Esophagus muscularis mucosa (tissue), 3 donors: ENCODE data around the gene ZSCAN22.

Experiments
- CTCF ChIP-seq, 3 experiments: fragments of 200-600 bp in 2 of 3; fragments of 450-650 bp in 1 of 3; sonication (generic) in 2 of 3; IDR thresholded peaks; one replicate each; pipeline ENCODE4 v1.5.1; 2017 to 2019; ENCODE audit warnings: antibody characterized with exemption in 3 of 3, mild to moderate bottlenecking in 2 of 3, moderate library complexity in 1 of 3
- POLR2AphosphoS5 ChIP-seq, 2 donors: sonication (generic); formaldehyde crosslinking; IDR thresholded peaks; one replicate each; pipeline ENCODE4 v1.6.1; 2017; ENCODE audit warnings: antibody characterized with exemption in 2 of 2

DNA sequence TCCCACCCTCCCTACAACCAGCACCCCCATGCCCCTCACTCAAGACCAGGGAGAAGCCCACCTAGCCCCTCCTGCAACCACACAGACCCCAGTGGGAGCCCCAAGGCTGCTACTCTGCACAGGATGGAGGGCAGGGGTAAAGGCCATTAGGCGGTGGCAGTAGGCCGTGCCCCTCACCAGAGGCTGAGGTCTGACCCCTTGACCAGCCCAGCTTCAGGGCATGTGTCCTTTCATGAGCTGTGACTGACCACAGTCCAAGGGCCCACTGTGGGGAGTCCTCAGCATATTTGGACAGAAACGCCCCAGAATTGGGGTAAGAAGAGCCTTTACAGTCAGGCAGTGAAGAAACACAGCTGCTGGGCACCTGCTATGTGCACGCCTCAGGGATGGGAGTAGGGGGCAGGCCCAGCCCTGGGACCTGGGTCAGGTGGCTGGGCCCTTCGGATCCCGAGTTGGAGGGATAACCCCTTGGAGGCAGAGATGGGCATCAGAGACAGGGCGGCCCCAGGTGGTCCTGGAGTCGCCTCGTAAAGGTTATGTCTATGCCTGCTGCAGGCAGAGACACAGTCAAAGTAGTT lies 58.6 kb downstream of the ZSCAN22 start:
- TF ChIP-seq CTCF (IDR thresholded peaks at IDR 0.05) = no peak
- no peak for TF ChIP-seq POLR2AphosphoS5 (IDR thresholded peaks at IDR 0.05)
